ENCODE results near the gene ARRDC1. TPM values are rescaled to one million over a fixed set of nuclear protein-coding genes. Genes with fewer than 3 reads are reported as not detected.
"Not testable (repeated sequence)": the region's sequence is repeated elsewhere in the genome, so short reads cannot be mapped to it uniquely, and the experiment has no call there.

Gene ARRDC1
- total RNA-seq, 2 donors from 2014 or later: 54.8 to 83.8 TPM

DNA sequence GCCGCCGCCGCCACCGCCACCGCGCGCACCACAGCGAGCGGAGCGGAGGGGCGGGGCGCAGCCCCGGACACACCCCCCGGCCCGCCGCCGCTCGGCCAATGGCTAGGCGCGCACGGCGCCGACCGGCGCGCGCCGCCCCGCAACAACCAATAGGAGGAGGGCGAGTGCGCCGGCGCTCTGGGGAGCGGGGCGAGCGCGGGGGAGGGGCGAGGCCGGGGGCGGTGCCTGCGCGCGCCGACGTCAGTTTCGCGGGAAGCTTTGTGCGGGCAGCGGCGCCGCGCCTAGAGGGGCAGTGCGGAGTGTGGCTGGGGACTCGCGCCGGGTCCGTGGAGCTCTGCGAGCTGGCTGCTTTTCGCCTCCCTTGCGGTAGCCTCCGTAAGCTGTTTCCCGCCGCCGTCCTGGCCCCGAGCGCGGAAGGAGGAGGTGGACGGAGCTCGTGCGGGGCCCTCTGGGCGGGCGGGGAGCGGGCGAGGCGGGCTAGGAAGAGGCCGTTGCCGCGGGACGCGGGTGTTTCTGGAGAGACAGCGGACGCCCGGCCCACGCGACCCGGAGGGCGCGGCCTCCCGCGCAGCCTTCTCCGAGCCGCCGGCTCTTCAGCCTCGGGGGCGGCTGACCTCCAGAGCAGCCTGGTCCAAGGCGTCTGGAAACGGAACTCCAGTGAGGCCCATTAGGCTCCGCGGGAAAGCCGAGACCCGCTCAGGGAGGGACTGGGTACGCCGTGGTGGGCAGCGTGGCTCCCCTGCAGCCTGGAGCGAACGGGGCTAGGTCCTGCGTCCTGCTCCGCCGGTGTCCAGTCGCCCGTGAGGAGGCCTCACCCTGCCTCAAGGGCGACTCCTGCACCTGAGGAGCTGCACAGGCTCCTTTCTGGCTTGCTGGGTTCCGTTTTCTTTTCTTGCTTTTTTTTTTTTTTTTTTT, 14.8 kb upstream of the ARRDC1 start, which contains the start of gene ZMYND19:
Gene ZMYND19 (minus strand): TSS at position 44 of the 915 bp plus-strand sequence. CDS start 249 bp downstream, outside the sequence.
- Mint-ChIP-seq H3K4me1 (peaks cover 11% of the 10 kb centered on the region), H3K36me3 (ENCODE audit: low read depth) (peaks cover 2% of the 10 kb centered on the region), H3K4me3 (peak within 1 kb of the TSS; percentile 95), H3K27ac (peak within 1 kb of the TSS; percentile 65), H3K27me3 (no peaks in the 10 kb centered on the region)
- no peaks in the 10 kb centered on the region for H3K9me3 ChIP-seq (ENCODE audit: control insufficient read depth, low read length, poor library complexity, severe bottlenecking)
- ATAC-seq (peak; percentile 98), DNase-seq (peak; percentile 90 to 93 (median 92))

- Mint-ChIP-seq H3K4me1 (peaks cover 10% of the 10 kb centered on the region), H3K27ac (no peak overlapping the region), H3K27me3 (no peaks in the 10 kb centered on the region), H3K4me3 (no peak overlapping the region), H3K36me3 (ENCODE audit: low read depth) (peaks cover 2% of the 10 kb centered on the region)
- ATAC-seq: no peak
- H3K9me3 ChIP-seq (ENCODE audit: control insufficient read depth, low read length, poor library complexity, severe bottlenecking): no peaks in the 10 kb centered on the region
- DNase-seq: no peak
These were observed 12.7 kb upstream of the ARRDC1 start for GRCh38 chr9:137592767-137593166.

DNA sequence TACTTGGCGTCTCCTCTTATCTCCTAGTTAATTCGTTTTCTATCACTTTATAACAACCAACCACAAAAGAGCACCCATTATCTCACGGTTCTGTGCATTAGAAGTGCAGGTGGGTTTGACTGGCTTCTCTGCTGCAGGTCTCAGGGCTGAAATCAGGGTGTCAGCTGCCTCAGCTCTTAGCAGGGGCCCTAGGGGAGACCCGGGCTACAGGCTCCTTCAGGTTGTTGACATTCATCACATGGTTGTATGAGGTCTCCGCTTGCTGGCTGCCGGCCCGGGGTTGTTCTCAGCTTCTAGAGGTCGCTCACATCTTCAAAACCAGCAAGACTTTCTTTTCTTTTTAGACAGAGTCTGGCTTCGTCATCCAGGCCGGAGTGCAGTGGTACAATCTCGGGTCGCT, 12.3 kb upstream of the ARRDC1 start:
- DNase-seq (no peak), ATAC-seq (no peak)
- no peaks in the 10 kb centered on the region for H3K9me3 ChIP-seq (ENCODE audit: control insufficient read depth, low read length, poor library complexity, severe bottlenecking)
- Mint-ChIP-seq H3K36me3 (ENCODE audit: low read depth) (no peaks in the 10 kb centered on the region), H3K27ac (no peak overlapping the region), H3K4me1 (peaks cover 6% of the 10 kb centered on the region), H3K27me3 (no peaks in the 10 kb centered on the region), H3K4me3 (no peak overlapping the region)

DNA sequence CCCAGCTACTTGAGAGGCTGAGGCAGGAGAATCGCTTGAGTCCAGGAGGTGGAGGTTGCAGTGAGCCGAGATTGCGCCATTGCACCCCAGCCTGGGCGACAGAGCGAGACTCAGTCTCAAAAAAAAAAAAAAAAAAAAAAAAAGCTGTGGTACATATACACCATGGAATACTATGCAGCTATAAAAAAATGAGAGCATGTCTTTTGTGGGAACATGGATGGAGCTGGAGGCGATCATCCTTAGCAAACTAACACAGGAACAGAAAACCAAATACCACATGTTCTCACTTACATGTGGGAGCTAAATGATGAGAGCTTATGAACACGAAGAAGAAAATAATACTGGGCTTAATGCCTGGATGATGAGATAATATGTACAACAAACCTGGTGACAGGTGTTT, 8.9 kb upstream of the ARRDC1 start:
- not testable (repeated sequence) for H3K27me3 Mint-ChIP-seq; H3K4me3 Mint-ChIP-seq; H3K27ac Mint-ChIP-seq; ATAC-seq; H3K36me3 Mint-ChIP-seq (ENCODE audit: low read depth); DNase-seq; H3K4me1 Mint-ChIP-seq; H3K9me3 ChIP-seq (ENCODE audit: control insufficient read depth, low read length, poor library complexity, severe bottlenecking)

DNA sequence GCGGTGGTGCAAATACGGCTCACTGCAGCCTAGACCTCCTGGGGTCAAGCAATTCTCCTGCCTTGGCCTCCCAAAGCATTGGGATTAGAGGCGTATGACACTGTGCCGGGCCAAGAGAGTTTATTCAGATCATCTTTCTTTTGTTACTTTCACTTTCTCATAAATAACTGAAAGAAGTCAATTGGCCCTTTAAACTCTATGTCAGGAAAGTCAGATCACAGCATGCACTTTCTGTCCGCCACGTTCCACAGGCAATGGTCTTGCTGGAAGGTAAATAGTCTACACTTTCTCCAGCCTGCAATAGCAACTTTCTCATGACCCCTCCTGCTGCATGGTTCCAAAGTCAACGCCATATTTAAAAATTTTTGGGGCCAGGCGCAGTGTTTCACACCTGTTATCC, 6.5 kb upstream of the ARRDC1 start:
- H3K27me3 Mint-ChIP-seq: no peaks in the 10 kb centered on the region
- peaks cover 11% of the 10 kb centered on the region for H3K4me1 Mint-ChIP-seq
- H3K36me3 Mint-ChIP-seq (ENCODE audit: low read depth): no peaks in the 10 kb centered on the region
- DNase-seq: no peak
- H3K9me3 ChIP-seq (ENCODE audit: control insufficient read depth, low read length, poor library complexity, severe bottlenecking): no peaks in the 10 kb centered on the region
- no peak for ATAC-seq
- no peak overlapping the region for H3K4me3 Mint-ChIP-seq
- H3K27ac Mint-ChIP-seq: no peak overlapping the region

DNA sequence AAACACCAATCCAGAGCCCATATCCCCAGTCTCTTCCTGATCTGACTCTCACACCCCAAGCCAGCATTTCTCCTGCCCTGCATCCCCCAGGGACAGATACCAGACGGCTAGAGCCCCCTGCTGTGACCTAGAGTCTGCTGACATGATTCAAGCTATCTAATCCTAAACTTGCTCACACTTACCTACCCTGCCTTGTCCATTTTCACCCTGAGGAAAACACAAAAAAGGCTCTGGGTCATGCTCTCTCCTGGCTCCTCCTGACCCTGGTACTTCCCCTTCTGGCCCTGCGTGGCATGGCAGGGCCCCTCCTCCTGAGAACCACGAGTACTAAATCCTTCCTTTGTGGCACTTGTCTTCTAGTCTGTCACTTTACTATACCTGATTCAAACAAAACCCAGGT, 2.8 kb upstream of the ARRDC1 start:
- DNase-seq (no peak), ATAC-seq (no peak)
- Mint-ChIP-seq H3K27ac (peak overlapping the region; percentile 32), H3K36me3 (ENCODE audit: low read depth) (no peaks in the 10 kb centered on the region), H3K4me1 (peaks cover 25% of the 10 kb centered on the region), H3K4me3 (no peak overlapping the region), H3K27me3 (no peaks in the 10 kb centered on the region)
- no peaks in the 10 kb centered on the region for H3K9me3 ChIP-seq (ENCODE audit: control insufficient read depth, low read length, poor library complexity, severe bottlenecking)

DNA sequence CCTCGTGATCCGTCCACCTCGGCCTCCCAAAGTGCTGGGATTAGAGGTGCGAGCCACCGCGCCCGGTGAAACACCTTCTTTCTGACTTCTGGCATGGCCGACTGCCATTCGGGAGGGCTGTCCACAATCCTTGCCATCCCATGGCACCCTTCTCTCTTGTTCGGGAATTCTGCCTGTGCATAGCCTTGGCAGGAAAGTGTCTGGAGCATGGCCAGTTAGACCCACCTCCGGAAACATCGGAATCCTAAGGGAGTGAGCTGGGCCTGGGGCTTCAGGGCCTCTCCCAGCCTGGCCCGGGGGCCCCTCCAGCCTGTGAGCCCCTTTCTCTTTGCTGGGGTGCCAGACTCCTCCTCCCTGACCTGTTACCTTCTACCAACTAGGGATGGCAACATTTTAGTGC, 1.6 kb upstream of the ARRDC1 start:
- no peaks in the 10 kb centered on the region for H3K9me3 ChIP-seq (ENCODE audit: control insufficient read depth, low read length, poor library complexity, severe bottlenecking)
- H3K4me1 Mint-ChIP-seq: peaks cover 21% of the 10 kb centered on the region
- DNase-seq (no peak), ATAC-seq (no peak)
- no peaks in the 10 kb centered on the region for H3K36me3 Mint-ChIP-seq (ENCODE audit: low read depth)
- peak overlapping the region; percentile 65 for H3K4me3 Mint-ChIP-seq
- H3K27ac Mint-ChIP-seq: peak overlapping the region; percentile 32
- no peaks in the 10 kb centered on the region for H3K27me3 Mint-ChIP-seq

DNA sequence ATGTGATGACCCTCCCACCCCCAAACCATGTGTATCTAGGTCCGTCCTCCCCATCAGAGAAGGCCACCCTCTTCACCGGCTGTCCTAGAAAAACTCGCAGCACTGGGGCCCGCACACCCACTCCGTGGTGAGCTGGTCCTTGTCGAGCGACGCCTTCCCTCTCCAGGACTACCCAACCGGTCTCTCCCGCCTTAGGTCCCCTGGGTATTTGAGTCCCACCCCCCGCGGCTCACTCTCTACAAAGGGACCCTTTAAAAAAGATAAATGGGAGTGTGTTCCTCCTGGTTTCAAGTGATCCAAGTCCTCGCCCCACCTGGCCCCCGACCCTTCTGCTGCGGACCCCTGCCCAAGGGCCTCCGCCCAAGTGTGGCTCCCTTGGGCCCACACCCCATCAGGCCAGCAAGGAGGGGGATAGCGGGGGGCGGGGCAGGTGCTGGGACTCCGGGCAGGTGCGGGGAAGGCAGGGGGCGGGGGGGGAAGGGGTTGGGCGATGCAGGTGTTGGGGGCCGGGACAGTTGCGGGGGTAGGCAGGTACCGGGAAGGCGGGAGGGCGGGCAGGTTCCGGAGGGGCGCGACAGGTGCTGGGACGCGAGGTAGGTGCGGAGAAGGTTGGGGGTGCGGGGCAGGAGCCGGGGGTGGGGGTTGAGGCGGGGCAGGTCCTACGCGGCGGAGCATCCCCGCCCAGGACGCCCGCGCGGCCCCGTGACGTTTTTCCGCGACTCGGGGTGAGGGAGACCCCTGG, 970 bp upstream of the ARRDC1 start:
- Mint-ChIP-seq H3K4me3 (peak overlapping the region; percentile 65), H3K4me1 (peaks cover 21% of the 10 kb centered on the region), H3K36me3 (ENCODE audit: low read depth) (no peaks in the 10 kb centered on the region), H3K27ac (no peak overlapping the region), H3K27me3 (no peaks in the 10 kb centered on the region)
- no peaks in the 10 kb centered on the region for H3K9me3 ChIP-seq (ENCODE audit: control insufficient read depth, low read length, poor library complexity, severe bottlenecking)
- ATAC-seq (no peak), DNase-seq (no peak)

DNA sequence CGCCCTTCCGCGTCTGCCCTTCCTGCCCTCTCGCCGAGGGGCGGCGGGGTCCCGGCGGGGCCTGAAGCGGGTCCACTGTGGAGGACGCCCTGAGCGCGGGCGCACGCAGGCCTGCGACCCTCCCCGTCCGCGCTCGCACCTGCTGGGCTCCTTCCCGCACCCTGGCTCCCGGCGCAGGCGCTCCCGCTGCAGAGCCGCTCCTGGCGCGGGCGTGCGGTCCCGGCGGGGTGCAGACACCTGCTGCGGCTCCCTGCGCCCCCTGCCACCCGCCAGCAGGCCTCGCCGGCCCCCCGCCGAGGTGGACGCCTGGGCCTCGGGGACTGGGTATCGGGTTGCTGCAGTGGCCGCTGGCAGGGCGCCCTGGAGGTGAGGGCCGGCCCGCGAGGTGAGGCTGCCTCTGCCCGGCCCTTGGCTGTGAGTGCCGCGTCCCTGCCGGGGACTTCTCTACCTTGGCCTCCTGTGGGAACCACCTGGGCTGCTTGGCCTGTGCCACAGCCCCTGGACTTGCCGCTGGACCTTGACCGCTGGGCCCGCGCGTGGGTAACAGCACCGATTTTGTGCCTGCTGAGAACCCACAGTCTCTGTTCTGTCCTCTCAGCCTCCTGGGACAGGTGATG, 627 bp downstream of the ARRDC1 start:
- Mint-ChIP-seq H3K36me3 (ENCODE audit: low read depth) (no peaks in the 10 kb centered on the region), H3K27me3 (no peaks in the 10 kb centered on the region), H3K27ac (no peak overlapping the region), H3K4me3 (peak overlapping the region; percentile 90), H3K4me1 (peaks cover 23% of the 10 kb centered on the region)
- H3K9me3 ChIP-seq (ENCODE audit: control insufficient read depth, low read length, poor library complexity, severe bottlenecking): no peaks in the 10 kb centered on the region
- ATAC-seq (peak; percentile 6), DNase-seq (peak in 1 of 3 donors; percentile 30)

- peak overlapping the region; percentile 56 for H3K27ac Mint-ChIP-seq
- no peaks in the 10 kb centered on the region for H3K36me3 Mint-ChIP-seq (ENCODE audit: low read depth)
- no peaks in the 10 kb centered on the region for H3K27me3 Mint-ChIP-seq
- ATAC-seq (no peak), DNase-seq (no peak)
- H3K9me3 ChIP-seq (ENCODE audit: control insufficient read depth, low read length, poor library complexity, severe bottlenecking): no peaks in the 10 kb centered on the region
- H3K4me3 Mint-ChIP-seq: peak overlapping the region; percentile 90
- H3K4me1 Mint-ChIP-seq: peaks cover 28% of the 10 kb centered on the region
These were observed 1.2 kb downstream of the ARRDC1 start for GRCh38 chr9:137606734-137607138.

GRCh38 chr9:137607141-137607857, 1.8 kb downstream of the ARRDC1 start:
- peak overlapping the region; percentile 90 for H3K4me3 Mint-ChIP-seq
- H3K36me3 Mint-ChIP-seq (ENCODE audit: low read depth): no peaks in the 10 kb centered on the region
- H3K4me1 Mint-ChIP-seq: peaks cover 28% of the 10 kb centered on the region
- peak overlapping the region; percentile 56 for H3K27ac Mint-ChIP-seq
- H3K9me3 ChIP-seq (ENCODE audit: control insufficient read depth, low read length, poor library complexity, severe bottlenecking): no peaks in the 10 kb centered on the region
- DNase-seq: no peak
- no peak for ATAC-seq
- H3K27me3 Mint-ChIP-seq: no peaks in the 10 kb centered on the region

DNA sequence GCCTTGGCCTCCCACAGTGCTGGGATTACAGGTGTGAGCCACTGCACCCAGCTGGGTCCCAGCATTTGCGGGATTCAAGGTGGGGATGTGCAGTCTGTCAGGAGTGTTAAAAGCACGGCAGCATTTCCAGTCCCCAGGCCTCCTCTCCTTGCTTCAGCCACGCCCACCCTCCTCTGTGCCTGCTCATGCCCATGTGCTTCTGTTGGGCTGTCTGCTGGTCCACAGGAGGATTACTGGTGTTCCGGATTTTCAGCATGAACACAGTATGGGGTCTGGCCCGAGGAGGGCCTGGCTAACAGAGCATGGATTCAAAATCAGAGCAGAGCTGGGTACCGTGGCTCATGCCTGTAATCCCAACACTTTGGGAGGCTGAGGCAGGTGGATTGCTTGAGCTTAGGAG, 5.5 kb downstream of the ARRDC1 start:
- Mint-ChIP-seq H3K4me1 (peaks cover 27% of the 10 kb centered on the region), H3K27me3 (no peaks in the 10 kb centered on the region), H3K4me3 (peak overlapping the region; percentile 41), H3K36me3 (ENCODE audit: low read depth) (no peaks in the 10 kb centered on the region), H3K27ac (peak overlapping the region; percentile 73)
- ATAC-seq (no peak), DNase-seq (no peak)
- no peaks in the 10 kb centered on the region for H3K9me3 ChIP-seq (ENCODE audit: control insufficient read depth, low read length, poor library complexity, severe bottlenecking)

Data from T-helper 17 cell (primary cell).